DMS53 treated with DMSO at 0.1 percent for 48 hours (cell line): ENCODE data around the gene PKNOX2.

ENCODE experiments used
- DNase-seq: peaks from one replicate; lab custom pipeline; 2025; ENCODE audit not compliant: unreplicated experiment; lab: John Stamatoyannopoulos, UW

Gene PKNOX2

DNA sequence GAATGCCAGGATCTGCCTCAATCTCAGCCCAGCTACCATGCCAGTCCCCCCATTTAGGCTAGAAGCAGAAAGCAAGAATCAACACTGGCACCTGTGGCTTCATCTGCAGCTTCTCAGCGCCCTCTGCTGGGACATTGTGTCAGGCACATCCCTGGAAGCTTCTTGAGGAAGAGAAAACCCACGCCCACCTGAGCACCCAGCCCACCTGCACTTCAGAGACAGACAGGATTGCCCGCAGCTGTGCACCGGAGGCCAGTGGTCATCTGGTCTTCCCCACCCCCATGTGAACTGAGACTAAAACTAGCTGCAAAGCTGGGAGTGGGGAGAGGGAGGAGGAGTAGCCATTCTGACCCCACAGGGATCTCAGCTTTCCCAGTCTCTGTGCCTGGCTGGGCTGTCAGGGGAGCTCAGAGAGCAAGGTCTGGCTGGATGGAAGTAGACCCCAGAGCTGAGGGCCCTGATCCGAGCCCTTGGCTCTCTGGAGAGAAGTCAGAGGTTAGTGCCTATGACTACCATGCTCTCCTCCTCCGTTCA is 264.7 kb downstream of the PKNOX2 start:
- peak; percentile 47 for DNase-seq

DNA sequence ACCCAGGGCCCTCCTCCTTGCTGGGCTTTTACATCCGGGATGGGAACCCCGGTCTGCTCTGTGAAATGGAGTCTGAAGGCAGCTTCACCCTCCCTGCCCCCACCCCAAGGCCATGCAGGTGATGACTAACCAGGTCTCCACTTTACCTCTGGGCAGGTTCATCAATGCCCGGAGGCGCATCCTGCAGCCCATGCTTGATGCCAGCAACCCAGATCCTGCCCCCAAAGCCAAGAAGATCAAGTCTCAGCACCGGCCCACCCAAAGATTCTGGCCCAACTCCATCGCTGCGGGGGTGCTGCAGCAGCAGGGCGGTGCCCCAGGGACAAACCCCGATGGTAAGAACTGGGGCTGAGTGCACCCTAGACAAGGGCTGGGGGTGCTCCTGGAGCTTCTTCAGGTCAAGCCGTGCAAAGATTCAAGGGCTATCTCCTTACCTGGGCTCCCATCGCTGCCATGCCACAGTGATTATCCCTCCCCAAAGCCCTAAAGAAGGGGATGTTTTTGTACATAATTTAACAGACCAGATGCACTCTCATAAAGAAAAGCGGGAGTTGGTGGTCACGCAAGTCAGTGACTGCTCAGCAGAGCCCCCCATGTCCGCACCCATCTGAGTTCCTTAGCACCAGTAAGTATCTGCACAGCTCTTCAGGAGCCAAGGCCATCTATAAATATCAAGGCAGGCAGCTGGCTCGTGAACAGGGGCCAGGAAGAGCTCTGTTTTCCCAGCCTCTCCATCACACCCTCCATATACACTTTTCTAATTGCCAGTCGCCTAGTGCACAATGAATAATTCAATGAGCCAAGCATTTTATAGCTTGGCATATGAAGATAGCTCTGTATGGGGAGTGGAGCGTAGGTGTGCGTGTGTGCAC is 265.5 kb downstream of the PKNOX2 start:
- DNase-seq, result no peak

DNA sequence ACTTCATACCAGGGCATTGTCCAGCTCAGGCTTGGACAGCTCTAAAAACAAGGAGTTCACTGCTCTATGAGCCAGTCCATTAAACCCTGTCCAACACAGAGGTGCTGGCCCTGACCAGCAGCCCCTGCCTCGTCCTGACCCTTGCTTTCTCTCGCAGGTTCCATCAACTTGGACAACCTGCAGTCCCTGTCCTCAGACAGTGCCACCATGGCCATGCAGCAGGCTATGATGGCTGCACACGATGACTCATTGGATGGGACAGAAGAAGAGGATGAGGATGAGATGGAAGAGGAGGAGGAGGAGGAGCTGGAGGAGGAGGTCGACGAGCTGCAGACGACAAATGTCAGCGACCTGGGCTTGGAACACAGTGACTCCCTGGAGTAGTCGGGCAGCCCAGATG is 266.5 kb downstream of the PKNOX2 start:
- no peak for DNase-seq

DNA sequence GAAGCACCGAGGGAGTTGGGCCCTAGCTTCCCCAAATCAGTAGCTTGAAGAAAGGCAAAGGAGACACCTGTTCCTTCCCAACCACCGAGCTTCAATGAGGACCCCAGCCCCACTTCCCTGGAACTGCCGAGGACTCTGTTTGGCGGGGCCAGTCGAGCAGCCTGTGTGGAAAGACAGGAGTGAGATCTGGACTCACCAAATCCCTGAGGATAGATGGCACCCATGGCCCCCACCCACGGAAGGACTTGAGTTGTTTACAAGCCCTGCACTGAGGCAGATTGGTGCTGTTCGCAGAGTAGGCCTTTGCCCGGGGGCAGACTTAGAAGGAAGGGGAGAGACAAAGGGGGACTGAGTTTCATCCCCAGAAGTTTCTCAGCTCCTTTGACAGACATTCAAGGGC is 266.9 kb downstream of the PKNOX2 start:
- DNase-seq, result no peak

DNA sequence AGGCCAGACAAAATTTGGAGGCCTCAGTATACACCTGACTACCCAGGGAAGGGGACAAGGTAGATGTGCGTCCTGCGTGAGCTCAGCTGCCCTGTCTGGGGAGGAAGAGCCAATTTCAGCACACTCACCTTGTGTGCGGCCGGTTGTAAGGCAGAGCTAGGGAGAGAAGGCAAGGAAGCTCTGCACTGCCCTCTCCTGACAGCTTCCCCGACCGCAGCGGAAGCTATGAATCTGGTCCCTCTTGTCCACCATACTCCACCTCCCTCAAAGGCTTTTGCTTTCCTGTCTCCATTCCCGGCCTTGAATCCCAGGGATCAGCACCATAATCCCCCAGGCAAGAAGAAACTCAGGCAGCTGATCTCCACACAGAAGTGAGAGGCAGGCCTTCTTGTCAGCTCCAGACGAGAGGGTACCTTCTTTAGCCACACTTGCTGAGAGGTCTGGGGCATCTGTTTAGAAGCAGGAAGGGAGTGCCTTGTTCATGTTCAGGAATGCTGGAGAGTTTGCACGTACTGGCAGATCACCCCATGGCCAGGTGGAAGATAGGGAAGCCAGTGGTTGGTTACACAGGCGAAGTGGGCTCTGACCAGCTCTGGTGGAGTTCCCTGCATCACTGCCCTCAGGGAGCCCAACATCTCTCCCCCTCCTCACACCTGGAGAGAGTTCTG is 269.0 kb downstream of the PKNOX2 start:
- peak; percentile 41 for DNase-seq

DNA sequence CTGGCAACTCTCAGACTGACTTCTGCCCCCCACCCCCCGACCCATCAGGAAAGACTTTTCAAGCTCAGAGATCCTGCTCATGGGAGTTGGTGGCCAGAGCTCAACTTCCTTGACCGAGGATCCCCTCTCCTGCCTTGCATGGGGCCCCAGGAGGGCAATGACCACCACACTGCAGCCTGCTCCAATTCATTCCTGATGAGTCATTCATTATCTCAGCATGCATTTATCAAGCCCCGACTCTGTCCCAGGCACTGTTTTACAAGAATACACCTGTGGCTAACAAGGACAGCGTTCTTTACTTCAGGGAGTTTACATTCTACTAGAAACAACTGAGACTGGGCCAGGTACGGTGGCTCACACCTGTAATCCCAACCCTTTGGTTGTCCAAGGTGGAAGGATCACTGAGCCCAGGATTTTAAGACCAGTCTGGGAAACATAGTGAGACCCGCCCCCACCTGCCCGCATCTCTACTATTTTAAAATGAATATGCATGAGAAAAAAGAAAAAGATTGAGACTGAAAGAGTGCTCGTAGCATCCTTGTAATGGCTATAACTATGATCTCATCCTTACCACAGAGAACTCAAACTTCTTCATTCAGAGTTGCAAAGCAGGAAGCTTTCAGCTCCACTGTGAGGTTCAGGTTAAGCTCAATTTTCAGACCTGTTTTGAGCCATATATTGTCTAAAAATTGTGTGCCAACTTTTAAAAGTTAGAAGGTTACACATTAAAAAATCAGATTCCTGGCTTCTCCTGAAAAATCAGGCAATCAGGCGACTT is 271.1 kb downstream of the PKNOX2 start:
- no peak for DNase-seq

DNA sequence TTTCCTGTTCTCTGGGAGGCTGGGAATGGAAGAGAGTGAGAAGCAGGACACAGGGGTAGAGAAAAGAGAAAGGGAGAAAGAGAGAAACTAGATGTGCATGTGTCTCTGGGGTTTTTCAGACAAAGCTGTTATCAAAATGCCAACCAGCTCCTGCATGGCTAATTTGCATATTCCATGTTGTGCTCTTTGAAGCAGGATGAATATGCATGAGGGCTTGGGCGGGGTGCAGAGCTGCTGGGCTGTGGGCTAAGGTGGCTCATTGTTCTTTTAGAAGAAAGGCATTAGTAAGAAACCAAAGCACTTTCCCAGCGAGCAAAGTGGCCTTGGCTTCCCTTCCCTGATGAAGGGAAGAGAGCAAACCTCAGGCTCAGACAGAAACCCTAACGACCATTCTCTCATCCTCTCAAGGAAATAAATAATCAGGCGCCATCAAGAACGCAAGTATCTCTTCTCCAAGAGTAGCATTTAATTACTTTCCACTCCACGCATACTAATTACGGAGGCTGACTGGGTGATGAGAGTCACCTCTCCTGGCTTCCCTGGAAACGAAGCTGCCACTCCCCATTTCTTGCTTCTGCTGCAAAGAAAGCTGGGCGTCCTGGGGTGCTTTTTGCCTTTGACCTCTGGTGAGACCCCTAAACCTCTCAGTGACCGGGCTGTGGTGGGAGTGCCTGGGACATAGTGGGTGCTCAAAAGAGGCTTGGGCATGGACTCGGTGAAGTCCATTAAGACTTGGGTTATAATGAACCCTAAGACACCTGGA is 277.3 kb downstream of the PKNOX2 start:
- DNase-seq, result no peak

DNA sequence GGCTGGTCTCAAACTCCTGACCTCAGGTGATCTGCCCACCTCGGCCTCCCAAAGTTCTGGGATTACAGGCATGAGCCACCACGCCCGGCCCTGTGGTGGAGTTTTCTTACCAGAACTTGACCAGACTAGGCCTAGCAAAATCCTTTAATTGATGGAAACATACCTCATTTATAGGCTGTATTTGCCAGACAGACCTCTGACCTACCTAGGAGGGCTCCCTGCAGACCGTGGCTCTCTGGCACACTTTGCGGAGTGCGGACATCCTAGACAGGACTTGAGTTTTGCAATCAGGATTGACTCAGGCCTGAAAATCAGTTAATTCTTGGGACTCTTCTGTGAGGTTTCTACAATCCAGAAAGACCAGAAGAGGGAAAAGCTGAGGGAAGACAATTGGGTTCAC is 278.4 kb downstream of the PKNOX2 start:
- no peak for DNase-seq

DNA sequence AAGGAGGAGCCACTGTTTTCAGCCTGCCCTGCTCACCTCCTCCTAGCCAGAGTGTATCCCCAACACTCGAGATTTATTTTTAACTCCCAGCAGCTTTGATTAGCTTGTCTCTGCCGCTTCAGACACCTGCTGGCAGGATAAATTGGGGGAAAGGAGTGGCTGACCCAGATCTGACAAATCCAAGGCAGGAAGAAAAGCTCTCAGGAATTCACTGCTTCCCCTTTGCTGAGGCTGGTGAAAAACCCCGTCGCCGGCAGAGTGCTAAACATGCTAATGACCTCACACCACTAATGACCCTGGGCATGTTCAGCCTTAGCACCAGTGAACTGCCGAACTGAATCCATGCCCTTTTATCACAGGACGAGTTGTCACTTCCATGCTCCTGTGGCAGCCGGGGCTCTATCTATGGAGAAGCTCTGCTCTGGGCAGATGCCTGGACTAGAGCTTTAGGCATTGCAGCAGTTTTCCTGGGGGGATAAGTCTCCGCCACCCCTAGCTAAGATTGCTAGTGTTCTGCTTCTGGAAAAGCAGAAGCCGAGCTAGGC is 279.3 kb downstream of the PKNOX2 start:
- DNase-seq, result no peak

DNA sequence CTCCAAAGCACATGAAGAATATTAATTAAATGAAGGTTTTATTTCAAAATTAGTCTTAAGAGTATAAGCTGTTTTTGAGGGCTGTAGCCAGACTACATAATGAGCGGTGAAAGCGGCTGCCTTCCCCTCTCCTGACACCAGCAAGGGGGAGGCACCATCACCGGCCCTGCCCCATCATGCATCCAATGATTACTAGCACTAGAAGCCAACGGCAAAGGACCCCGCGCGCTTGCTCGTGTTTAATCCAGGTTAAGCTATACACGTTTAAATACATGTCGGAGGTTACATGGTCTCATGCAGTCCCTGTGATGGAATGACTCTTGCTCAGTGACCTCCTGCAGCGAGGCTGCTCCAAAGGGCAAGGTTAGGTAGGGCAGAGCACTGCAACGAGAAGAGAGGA is 281.2 kb downstream of the PKNOX2 start:
- DNase-seq, result no peak

DNA sequence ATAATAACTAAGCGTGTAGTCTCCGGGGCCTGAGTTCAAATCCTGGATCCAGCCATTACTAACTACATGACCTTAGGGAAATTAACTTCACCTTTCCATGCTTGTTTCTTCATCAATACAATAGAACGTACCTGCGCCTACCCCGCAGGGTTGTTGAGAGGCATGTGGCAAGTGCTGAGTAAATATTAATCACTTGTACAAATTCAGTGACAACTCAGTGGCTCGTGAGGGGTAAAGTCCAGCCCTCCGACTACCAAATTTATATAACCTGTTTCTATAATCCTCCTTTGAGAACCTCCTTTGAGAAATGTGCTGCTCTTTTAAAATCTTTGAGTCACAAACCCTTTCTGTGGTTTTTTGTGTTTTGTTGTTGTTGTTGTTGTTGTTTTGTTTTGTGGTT is 281.7 kb downstream of the PKNOX2 start:
- peak; percentile 4 for DNase-seq

DNA sequence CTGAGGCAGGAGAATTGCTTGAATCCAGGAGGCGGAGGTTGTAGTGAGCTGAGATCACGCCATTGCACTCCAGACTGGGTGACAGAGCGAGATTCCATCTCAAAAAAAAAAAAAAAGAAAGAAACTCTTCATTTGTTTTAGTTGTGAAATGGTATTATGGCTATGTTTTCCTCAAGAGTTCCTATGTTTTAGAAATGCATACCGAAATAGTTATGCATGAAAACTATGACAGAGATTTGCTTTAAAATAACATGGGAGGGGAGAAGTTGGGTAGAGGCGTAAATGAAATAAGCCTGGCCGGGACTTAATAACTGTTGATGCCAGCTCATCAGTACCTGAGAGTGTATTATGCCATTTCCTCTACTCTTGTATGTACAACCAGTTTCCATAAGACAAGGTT is 283.2 kb downstream of the PKNOX2 start:
- DNase-seq, result no peak

DNA sequence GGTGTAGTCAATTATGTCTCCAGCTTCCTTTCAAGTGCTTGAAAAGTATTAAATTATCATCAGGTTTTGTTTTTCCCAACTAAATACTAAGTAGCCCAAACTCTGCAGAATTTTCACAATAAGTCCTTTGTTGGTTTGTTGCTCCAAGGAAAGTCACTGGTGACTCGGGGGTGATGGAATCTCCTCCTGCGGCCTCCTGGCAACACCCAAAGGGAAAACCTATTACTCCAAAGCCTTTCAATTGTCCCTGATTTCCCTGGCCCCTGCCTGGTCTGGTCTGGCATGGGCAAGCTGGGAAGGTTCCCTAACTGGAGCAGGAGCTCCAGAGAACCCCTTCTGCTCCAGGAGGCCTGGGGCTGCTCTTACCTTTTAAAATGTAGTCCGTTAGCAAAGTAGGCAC is 283.6 kb downstream of the PKNOX2 start:
- DNase-seq, result no peak

DNA sequence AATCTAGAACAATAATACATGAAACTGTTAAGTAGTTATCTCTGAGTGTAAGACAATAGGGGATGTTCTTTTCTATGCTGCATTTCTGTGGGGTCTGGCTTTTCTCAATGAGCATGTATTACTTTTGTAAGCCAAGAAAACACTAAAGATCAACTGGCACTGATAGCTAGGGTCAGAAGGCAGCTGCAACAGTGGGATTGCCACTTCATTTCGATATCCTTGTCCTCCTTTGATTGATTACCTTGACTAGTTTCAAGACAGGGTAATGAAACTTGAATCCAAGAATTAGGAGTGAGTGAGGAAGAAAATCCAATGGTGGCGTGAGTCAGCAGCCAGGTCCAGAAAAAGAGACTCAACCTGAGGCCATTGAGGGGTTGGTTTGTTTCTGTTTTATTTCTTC is 285.0 kb downstream of the PKNOX2 start:
- no peak for DNase-seq

DNA sequence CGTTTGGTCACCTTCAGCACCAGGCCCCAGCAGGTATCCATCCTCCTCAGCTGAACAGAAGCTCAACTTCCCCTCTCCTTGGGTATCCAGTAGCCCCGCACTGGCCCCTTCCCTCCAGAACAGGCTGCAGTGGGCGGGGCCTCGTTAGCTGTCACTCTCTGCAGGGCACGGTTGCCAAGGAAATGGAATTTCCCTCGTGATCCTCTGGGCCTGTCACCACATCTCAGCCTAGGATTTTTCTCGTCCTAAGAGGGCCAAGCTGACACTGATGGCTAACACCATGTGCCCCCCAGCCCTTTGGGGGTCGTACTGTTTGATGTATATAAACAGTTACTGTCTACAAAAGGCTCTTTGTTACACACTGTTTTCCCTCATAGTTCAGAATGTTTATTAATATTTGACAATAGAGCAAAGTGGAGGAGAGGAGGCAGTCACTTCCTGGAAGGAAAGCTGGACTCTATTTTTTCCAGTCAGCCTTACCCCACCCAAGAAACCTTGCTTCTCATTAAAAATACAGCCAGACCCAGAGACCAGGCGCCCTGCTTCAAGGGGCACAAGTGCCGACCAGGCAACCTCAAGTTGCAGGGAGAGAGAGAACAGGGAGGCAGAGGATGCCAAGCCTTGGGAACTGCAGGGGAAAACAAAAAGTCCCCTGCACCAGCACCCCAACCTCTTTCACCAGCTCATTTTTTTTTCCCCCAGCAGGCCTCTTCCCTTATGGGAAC is 287.0 kb downstream of the PKNOX2 start:
- DNase-seq, result peak; percentile 51

DNA sequence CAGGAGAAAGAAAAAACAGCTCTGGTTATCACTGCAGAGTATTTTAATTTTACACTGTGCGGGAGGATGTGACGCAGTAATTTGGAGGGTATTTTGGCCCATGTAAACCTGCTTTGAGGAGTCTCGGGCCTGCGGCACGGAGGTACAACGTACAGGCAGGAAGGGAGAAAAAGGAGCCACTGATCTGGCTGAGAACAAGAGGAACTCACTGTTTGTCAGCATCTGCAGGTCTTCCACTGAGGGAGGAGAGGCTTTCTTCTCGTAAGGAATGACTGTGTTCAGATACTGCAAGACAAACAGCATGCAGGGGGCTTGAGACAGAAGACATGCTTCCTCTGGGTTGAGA is 287.5 kb downstream of the PKNOX2 start:
- DNase-seq, result no peak

DNA sequence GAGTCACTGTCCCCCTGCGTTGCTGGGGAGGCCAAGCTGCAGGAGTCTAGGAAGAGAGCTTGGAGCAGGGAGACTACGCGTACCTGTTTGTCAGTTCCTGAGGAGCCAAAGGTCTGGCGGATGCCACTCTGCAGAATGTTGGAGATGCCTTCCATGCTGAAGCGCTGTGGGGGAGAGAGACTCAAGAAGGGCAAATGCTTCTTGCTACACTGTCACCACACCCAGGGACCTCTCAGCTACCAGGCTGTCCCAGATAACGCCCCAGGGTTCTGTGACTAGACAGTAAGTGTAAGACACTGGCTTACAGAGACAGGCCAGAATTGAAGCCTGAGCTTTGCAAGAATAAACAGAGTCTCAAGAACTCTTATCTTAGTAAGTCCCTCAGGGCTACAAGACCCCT is 289.5 kb downstream of the PKNOX2 start:
- DNase-seq, result no peak

DNA sequence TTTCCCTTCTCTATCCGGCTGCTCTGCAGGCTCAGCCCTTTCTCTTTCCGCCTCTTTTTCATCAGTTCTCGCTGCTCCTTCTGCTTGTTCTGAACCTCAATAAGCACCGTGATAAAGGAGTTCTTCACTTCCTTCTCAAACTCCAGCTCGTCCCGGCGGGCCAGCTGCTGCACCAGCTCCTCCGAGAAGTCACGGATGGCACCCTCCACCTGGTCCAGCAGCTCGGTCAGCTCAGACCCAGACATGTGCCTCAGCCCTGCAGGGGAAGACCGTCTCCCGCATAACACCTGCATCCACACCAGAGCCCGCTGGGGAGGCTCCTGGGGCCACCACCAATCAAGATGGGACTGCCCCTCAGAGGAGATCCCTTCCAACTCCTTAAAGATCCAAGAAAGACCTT is 291.3 kb downstream of the PKNOX2 start:
- DNase-seq, result no peak

DNA sequence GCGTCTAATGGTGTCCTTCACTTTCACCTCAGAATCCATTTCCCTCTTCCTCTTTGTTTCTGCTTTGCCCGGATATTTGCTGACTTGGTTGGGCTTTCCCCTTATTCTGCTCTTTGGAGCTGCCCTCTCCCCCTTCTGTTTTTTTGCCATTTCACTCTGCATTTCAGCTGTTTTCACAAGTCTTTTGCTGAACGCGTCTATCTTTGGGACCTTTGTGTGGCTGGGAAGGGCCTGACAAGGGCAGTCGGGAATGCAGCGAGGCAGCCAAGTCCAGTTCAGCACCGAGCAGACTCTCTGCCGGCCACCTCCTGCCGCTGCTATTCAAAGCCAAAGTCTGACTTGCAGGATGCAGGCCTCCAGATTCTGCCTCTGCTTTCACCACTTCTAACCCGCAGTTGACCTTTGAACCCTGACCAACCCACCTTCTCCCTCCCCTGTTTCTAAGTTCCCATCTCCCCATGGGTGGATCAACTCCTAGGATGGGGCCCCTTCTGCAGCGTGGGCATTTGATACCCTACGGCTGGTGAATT is 293.3 kb downstream of the PKNOX2 start:
- no peak for DNase-seq

DNA sequence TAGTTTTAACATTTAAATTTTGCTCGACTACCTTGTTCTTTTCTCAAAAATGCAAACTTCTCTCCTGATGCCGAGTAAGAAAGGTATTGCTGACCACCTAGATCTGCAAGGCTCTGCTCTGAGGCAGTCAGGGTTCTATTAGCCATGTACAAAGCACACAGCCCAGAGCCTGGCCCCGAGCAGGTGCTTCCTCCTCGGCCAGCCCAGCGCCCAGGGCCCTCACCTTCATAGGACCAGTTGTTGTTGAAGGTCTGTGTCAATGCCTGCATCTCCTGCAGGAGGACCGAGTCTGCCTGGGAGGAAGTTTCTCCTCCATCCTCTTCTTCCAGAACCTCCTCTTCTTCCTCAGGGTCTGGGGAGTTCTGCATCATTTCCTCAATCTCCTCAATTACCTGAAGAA is 295.7 kb downstream of the PKNOX2 start:
- no peak for DNase-seq
